H1 (cell line): Measurements from ENCODE around the gene TVP23A. TPM values are rescaled to one million over a fixed set of nuclear protein-coding genes. Genes with fewer than 3 reads are reported as not detected.

Source experiments
- CTCF ChIA-PET: fragments of 300-600 bp; sonication (Branson Sonifier 250); formaldehyde crosslinking; loops from one replicate; lab custom pipeline; 2021; ENCODE audit not compliant: partially characterized antibody; lab: Charles Lee
- POLR2A ChIA-PET: fragments of 300-600 bp; sonication (Branson Sonifier 250); formaldehyde crosslinking; loops from one replicate; lab custom pipeline; 2021; ENCODE audit warnings: inconsistent platforms; ENCODE audit not compliant: partially characterized antibody; lab: Charles Lee
- DNase-seq, 2 experiments: peaks; one replicate each; pipeline versions ENCODE4 v3.0.0 to v3.0.0-alpha.2; 2010 to 2022; ENCODE audit warnings: low spot score in 2 of 2, low read depth in 1 of 2, mixed read lengths in 1 of 2
- FAIRE-seq: peaks from 2 replicates; lab custom pipeline; 2011; peaks lifted over from hg19 to GRCh38; lab: Jason Lieb, UNC
- H2AFZ ChIP-seq: 2 replicates; pipeline ENCODE4 v1.8.1; 2012; ENCODE audit warnings: low read length, inconsistent platforms
- H2AK5ac ChIP-seq: 2 replicates; pipeline ENCODE4 v1.6.1; 2013; ENCODE audit warnings: low read depth, low read length
- H2BK120ac ChIP-seq: replicated peaks from 2 replicates; pipeline ENCODE3; 2013; ENCODE audit warnings: low read depth, low read length, inconsistent platforms
- H2BK12ac ChIP-seq: 2 replicates; pipeline ENCODE4 v1.6.1; 2013; ENCODE audit warnings: low read depth, low read length
- H2BK15ac ChIP-seq: 2 replicates; pipeline ENCODE4 v1.6.1; 2013; ENCODE audit warnings: low read length
- H2BK20ac ChIP-seq: 2 replicates; pipeline ENCODE4 v1.6.1; 2013; ENCODE audit warnings: low read length
- H2BK5ac ChIP-seq: 2 replicates; pipeline ENCODE4 v1.6.1; 2013; ENCODE audit warnings: low read depth, low read length
- H3K14ac ChIP-seq: 2 replicates; pipeline ENCODE4 v1.6.1; 2013; ENCODE audit warnings: inconsistent platforms; ENCODE audit not compliant: insufficient read length
- H3K18ac ChIP-seq: 2 replicates; pipeline ENCODE4 v1.6.1; 2013; ENCODE audit warnings: low read length; ENCODE audit errors: extremely low read depth
- H3K23ac ChIP-seq: 2 replicates; pipeline ENCODE4 v1.6.1; 2013; ENCODE audit warnings: inconsistent platforms; ENCODE audit not compliant: insufficient read length
- H3K23me2 ChIP-seq: 2 replicates; pipeline ENCODE4 v1.6.1; 2013; ENCODE audit warnings: low read depth, low read length
- H3K27ac ChIP-seq: 2 replicates; pipeline ENCODE4 v1.6.1; 2011; ENCODE audit warnings: low read depth, low read length, inconsistent platforms
- H3K27me3 ChIP-seq, 4 experiments: replicated peaks in 1 of 4; 1 replicate in 1 of 4; 2 replicates in 3 of 4; pipeline versions ENCODE4 v1.6.1 to v1.8.1; 2011 to 2013; ENCODE audit warnings: low read length in 3 of 4, mild to moderate bottlenecking in 3 of 4, inconsistent platforms in 2 of 4, mixed read lengths in 2 of 4, moderate library complexity in 1 of 4; ENCODE audit not compliant: control insufficient read depth in 3 of 4, insufficient read depth in 3 of 4; ENCODE audit errors: extremely low read depth in 1 of 4
- H3K36me3 ChIP-seq, 4 experiments: 2 replicates each; pipeline versions ENCODE4 v1.6.1 to v1.8.1; 2011 to 2013; ENCODE audit warnings: mild to moderate bottlenecking in 4 of 4, low read length in 3 of 4, moderate library complexity in 2 of 4, control low read depth in 1 of 4, inconsistent platforms in 1 of 4; ENCODE audit not compliant: insufficient read depth in 4 of 4, control insufficient read depth in 2 of 4
- H3K4ac ChIP-seq: replicated peaks from 2 replicates; pipeline ENCODE3; 2013; ENCODE audit warnings: low read length, low read depth, mixed read lengths, inconsistent platforms; ENCODE audit not compliant: insufficient read length
- H3K4me1 ChIP-seq, 4 experiments: replicated peaks in 1 of 4; 1 replicate in 1 of 4; 2 replicates in 3 of 4; pipeline versions ENCODE4 v1.6.1 to v1.8.1; 2011 to 2013; ENCODE audit warnings: low read length in 3 of 4, inconsistent platforms in 2 of 4, mixed read lengths in 1 of 4; ENCODE audit not compliant: insufficient read depth in 4 of 4, control insufficient read depth in 3 of 4
- H3K4me2 ChIP-seq, 2 experiments: 2 replicates each; pipeline versions ENCODE4 v1.6.1 to v1.8.1; 2011 to 2013; ENCODE audit warnings: low read depth in 2 of 2, low read length in 2 of 2, control low read depth in 1 of 2, inconsistent platforms in 1 of 2, mild to moderate bottlenecking in 1 of 2; ENCODE audit not compliant: insufficient read depth in 1 of 2
- H3K4me3 ChIP-seq, 4 experiments: fragments of 200-600, 300-600 bp in 1 of 4; sonication (generic), shearing (Covaris generic), sonication (Bioruptor Twin) in 1 of 4; 2 replicates each; pipeline versions ENCODE4 v1.5.1 to v1.8.1; 2011 to 2016; ENCODE audit warnings: low read length in 4 of 4, low read depth in 3 of 4, control low read depth in 2 of 4, inconsistent platforms in 2 of 4, mild to moderate bottlenecking in 2 of 4, mixed read lengths in 1 of 4, moderate library complexity in 1 of 4; ENCODE audit not compliant: insufficient read depth in 2 of 4; ENCODE audit errors: extremely low read depth in 1 of 4
- H3K56ac ChIP-seq: replicated peaks from 2 replicates; pipeline ENCODE3; 2013; ENCODE audit warnings: low read depth, mild to moderate bottlenecking, mixed read lengths, low read length, inconsistent platforms; ENCODE audit not compliant: insufficient read length
- H3K79me1 ChIP-seq: 2 replicates; pipeline ENCODE4 v1.6.1; 2013; ENCODE audit warnings: low read depth, low read length, control low read depth
- H3K79me2 ChIP-seq, 2 experiments: 2 replicates each; pipeline versions ENCODE4 v1.6.1 to v1.8.1; 2012 to 2013; ENCODE audit warnings: low read length in 2 of 2, mild to moderate bottlenecking in 2 of 2, inconsistent platforms in 1 of 2; ENCODE audit not compliant: insufficient read depth in 2 of 2, control insufficient read depth in 1 of 2
- H3K9ac ChIP-seq, 4 experiments: replicated peaks in 1 of 4; 1 replicate in 1 of 4; 2 replicates in 3 of 4; pipeline versions ENCODE4 v1.6.1 to v1.8.1; 2011 to 2013; ENCODE audit warnings: low read depth in 3 of 4, low read length in 3 of 4, control low read depth in 2 of 4, mild to moderate bottlenecking in 2 of 4, moderate library complexity in 2 of 4, inconsistent platforms in 1 of 4; ENCODE audit errors: extremely low read depth in 1 of 4
- H3K9me3 ChIP-seq, 2 experiments: 2 replicates each; pipeline versions ENCODE4 v1.6.1 to v1.8.1; 2012 to 2013; ENCODE audit warnings: mild to moderate bottlenecking in 2 of 2, moderate library complexity in 2 of 2, control low read depth in 1 of 2, inconsistent platforms in 1 of 2, low read depth in 1 of 2, low read length in 1 of 2, mixed read lengths in 1 of 2; ENCODE audit not compliant: insufficient read depth in 2 of 2
- H4K20me1 ChIP-seq, 2 experiments: replicated peaks in 1 of 2; 2 replicates each; pipeline versions ENCODE3 to v1.8.1; 2011 to 2013; ENCODE audit warnings: inconsistent platforms in 2 of 2, low read length in 2 of 2, mild to moderate bottlenecking in 1 of 2; ENCODE audit not compliant: insufficient read depth in 2 of 2, control insufficient read depth in 1 of 2
- H4K5ac ChIP-seq: 2 replicates; pipeline ENCODE4 v1.6.1; 2013; ENCODE audit warnings: low read length, low read depth, mixed read lengths, inconsistent platforms; ENCODE audit not compliant: insufficient read length
- H4K8ac ChIP-seq: 2 replicates; pipeline ENCODE4 v1.8.0; 2013; ENCODE audit warnings: mild to moderate bottlenecking, moderate library complexity, low read length, inconsistent platforms; ENCODE audit not compliant: insufficient read depth; ENCODE audit errors: extremely low read depth
- H4K91ac ChIP-seq: replicated peaks from 2 replicates; pipeline ENCODE3; 2013; ENCODE audit warnings: low read length, mixed read lengths, inconsistent platforms; ENCODE audit not compliant: insufficient read length
- CHD2 ChIP-seq: IDR thresholded peaks from 2 replicates; pipeline ENCODE4 v1.6.1; 2012; ENCODE audit warnings: low read length, improper control_type of control experiment
- EGR1 ChIP-seq: IDR thresholded peaks from 2 replicates; pipeline ENCODE4 v1.6.1; 2011; ENCODE audit warnings: low read depth, low read length, borderline replicate concordance
- NRF1 ChIP-seq: IDR thresholded peaks from 2 replicates; pipeline ENCODE4 v1.6.1; 2011; ENCODE audit warnings: mild to moderate bottlenecking, low read depth, low read length, improper control_type of control experiment
- PHF8 ChIP-seq: fragments of 200-600 bp; sonication (generic); conservative IDR thresholded peaks from 2 replicates; pipeline ENCODE4 v1.7.1; 2012; ENCODE audit warnings: low read depth, mild to moderate bottlenecking, inconsistent platforms, low read length, moderate library complexity
- RBBP5 ChIP-seq: IDR thresholded peaks from 2 replicates; pipeline ENCODE4 v1.7.1; 2012; ENCODE audit warnings: low read depth, mild to moderate bottlenecking, inconsistent platforms, low read length, moderate library complexity, borderline replicate concordance
- SAP30 ChIP-seq: fragments of 300-600 bp; sonication (generic); IDR thresholded peaks from 2 replicates; pipeline ENCODE4 v1.7.1; 2012; ENCODE audit warnings: low read length, moderate library complexity, mild to moderate bottlenecking, inconsistent platforms; ENCODE audit not compliant: insufficient read depth, insufficient replicate concordance
- SP4 ChIP-seq: IDR thresholded peaks from 2 replicates; pipeline ENCODE4 v1.6.1; 2012; ENCODE audit warnings: low read length, inconsistent platforms
- TAF1 ChIP-seq: IDR thresholded peaks from 2 replicates; pipeline ENCODE4 v1.6.1; 2011; ENCODE audit warnings: mild to moderate bottlenecking, low read depth, low read length
- TAF7 ChIP-seq: optimal IDR thresholded peaks from 2 replicates; pipeline ENCODE3; 2011; ENCODE audit warnings: low read depth, mild to moderate bottlenecking, inconsistent platforms, low read length, moderate library complexity, borderline replicate concordance
- TEAD4 ChIP-seq: IDR thresholded peaks from 2 replicates; pipeline ENCODE4 v1.6.1; 2012; ENCODE audit warnings: low read depth, low read length, inconsistent platforms, mixed read lengths
- WGBS, 2 experiments: shearing (Covaris generic) in 1 of 2; methylation state at CpG; one replicate each; pipeline versions ENCODE4 v1.1.6 to v1.1.7; 2013 to 2015; ENCODE audit warnings: low lambda C conversion rate in 2 of 2, mixed read lengths in 2 of 2, inconsistent platforms in 1 of 2, low coverage in 1 of 2, missing lambda C conversion rate in 1 of 2; ENCODE audit not compliant: insufficient replicate concordance in 2 of 2, insufficient coverage in 1 of 2, insufficient read length in 1 of 2; ENCODE audit errors: extremely low coverage in 1 of 2, missing lambda C conversion rate in 1 of 2; 5-methylcytosine and 5-hydroxymethylcytosine counted together
- polyA plus RNA-seq, 7 experiments: library from polyadenylated mRNA; depleted of rRNA in 3 of 7; stranded (reverse) in 5 of 7; unstranded in 2 of 7; fragments of >200 nt in 5 of 7; fragments of 200-250 nt in 2 of 7; gene quantifications; 1 replicate in 5 of 7; 2 replicates in 1 of 7; 4 replicates in 1 of 7; pipeline versions ENCODE4 v1.2.1 to v1.2.3, GENCODE V29; 2011 to 2013; ENCODE audit warnings: missing spikeins in 2 of 7, mixed read lengths in 2 of 7
- total RNA-seq: library from RNA; stranded (reverse); fragmentation: NEBNext Ultra II Directional; extraction: Animal tissue kit (Norgen Biotek cat#: 25700); gene quantifications from 2 replicates; pipeline ENCODE4 v1.2.1, GENCODE V29; 2021
- TF ChIP-seq, protein P1 (sequence below): IDR thresholded peaks from 2 replicates; pipeline ENCODE4 v1.6.1; 2011; ENCODE audit warnings: low read depth, mild to moderate bottlenecking, low read length; ENCODE audit not compliant: insufficient read depth

The TVP23A gene
- total and polyA plus RNA-seq, 2 of the 8 experiments (the other 6 are each of a cell fraction or from before 2014, with no cell fraction given), result 2.2 to 3.1 TPM

DNA sequence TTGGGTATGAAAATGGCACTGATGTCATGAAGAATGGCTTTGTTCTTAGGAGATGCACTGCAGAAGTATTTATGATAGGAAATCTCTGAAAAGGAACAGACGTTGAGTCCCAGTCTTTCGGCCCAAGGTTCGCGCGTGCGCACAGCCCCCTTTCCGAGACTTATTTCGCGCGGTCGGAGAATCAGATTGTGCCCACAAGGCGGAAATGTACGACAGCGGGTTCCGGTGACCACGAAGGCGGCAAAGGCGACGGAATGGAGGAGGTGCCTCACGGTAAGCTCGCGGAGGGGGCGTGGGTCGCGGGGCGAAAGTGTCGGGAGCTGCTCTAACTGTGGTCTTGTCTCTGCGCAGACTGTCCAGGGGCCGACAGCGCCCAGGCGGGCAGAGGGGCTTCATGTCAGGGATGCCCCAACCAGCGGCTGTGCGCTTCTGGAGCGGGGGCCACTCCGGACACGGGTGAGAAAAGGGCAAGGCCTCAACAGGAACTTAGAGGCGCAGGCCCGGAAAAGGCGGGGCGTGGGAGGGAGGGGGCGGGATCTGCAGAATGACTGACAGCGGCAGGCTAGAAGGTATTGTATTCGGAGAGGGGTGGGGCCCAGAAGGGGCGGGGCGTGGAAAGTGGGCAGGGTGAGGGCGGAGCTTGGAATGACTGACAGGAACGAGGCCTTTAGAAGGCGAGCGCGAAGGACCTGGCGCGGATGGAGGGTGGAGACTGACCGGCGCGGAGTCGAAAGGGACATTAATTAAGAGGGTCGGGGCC lies 74.8 kb downstream of the TVP23A start, which contains the start of gene NUBP1:
NUBP1 (plus strand) TSS at position 233 of the 760 bp plus-strand sequence; CDS start at position 255, 22 bp downstream.
- Histone ChIP-seq H2BK120ac (no peak within 1 kb of the TSS), H3K18ac (peak within 1 kb of the TSS; percentile 95), H2BK20ac (no peak within 1 kb of the TSS), H3K36me3 (peaks cover 0 to 6% (median 0%) of the 10 kb centered on the region in 4 experiments; a peak in 2 of 8 replicates), H2AFZ (peak within 1 kb of the TSS; percentile 97), H3K4me1 (peaks cover 0 to 4% (median 2%) of the 10 kb centered on the region in 4 experiments; a peak in 5 of 7 replicates), H3K27ac (peak within 1 kb of the TSS; percentile 89; the same call in 1 of the 2 replicates), H3K14ac (no peak within 1 kb of the TSS), H4K91ac (peak within 1 kb of the TSS; percentile 97), H4K20me1 (no peaks in the 10 kb centered on the region), H2BK12ac (no peak within 1 kb of the TSS), H3K56ac (peak within 1 kb of the TSS; percentile 66), H2AK5ac (no peak within 1 kb of the TSS), H3K4me2 (peak within 1 kb of the TSS; percentile 68 to 95), H3K79me1 (no peaks in the 10 kb centered on the region), H3K23me2 (peaks cover 4% of the 10 kb centered on the region; the same call in 1 of the 2 replicates), H4K5ac (peak within 1 kb of the TSS; percentile 92), H3K9ac (peak within 1 kb of the TSS; percentile 67 to 87 (median 76)), H4K8ac (peak within 1 kb of the TSS; percentile 93; the same call in 1 of the 2 replicates), H3K4me3 (peak within 1 kb of the TSS; percentile 54 to 81 (median 73)), H2BK5ac (peak within 1 kb of the TSS; percentile 97), H2BK15ac (no peak within 1 kb of the TSS), H3K27me3 (no peaks in the 10 kb centered on the region), H3K9me3 (no peaks in the 10 kb centered on the region), H3K4ac (no peak within 1 kb of the TSS), H3K79me2 (no peaks in the 10 kb centered on the region), H3K23ac (no peak within 1 kb of the TSS)
- FAIRE-seq, result no peak
- peak; percentile 98 to 100 for DNase-seq
- CTCF ChIA-PET, result interaction anchor here (0.6 to 3.0 kb wide), 9 partner anchors 10 to 395 kb away, joined by 3 to 12 read pairs (median 4); partner anchors contain the start of gene CIITA
- WGBS, 2 experiments, result 2% methylated on average over 38 of the region's 57 CpGs; no CpG with 5 or more reads in 1 of the 2 experiments
- POLR2A ChIA-PET, result interaction anchor here (0.6 to 1.3 kb wide), 12 partner anchors 9 to 1434 kb away, joined by 3 to 5 read pairs (median 3); no protein-coding TSS in a partner anchor
- TF ChIP-seq, protein P1, sequence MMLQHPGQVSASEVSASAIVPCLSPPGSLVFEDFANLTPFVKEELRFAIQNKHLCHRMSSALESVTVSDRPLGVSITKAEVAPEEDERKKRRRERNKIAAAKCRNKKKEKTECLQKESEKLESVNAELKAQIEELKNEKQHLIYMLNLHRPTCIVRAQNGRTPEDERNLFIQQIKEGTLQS, result no peak
- TF ChIP-seq PHF8, result peak; percentile 96
- 0 out of 2 replicates have a peak, but pooled peaks have one; percentile 66 for TF ChIP-seq RBBP5
- no peak for TF ChIP-seq TEAD4
- TF ChIP-seq SP4, result peak; percentile 51; the same call in 1 of the 2 replicates
- TF ChIP-seq CHD2, result no peak
- peak; percentile 73 for TF ChIP-seq TAF1
- TF ChIP-seq SAP30, result no peak
- TF ChIP-seq EGR1, result peak; percentile 43; the same call in 1 of the 2 replicates
- TF ChIP-seq NRF1, result peak; percentile 74
- peak; percentile 35 for TF ChIP-seq TAF7
